ENCODE data around the gene SPDEF.

SPDEF gene

GRCh38 chr6:34544776-34545471 lies 11.2 kb downstream of the SPDEF start:
- no peak for DNase-seq (ENCODE audit: low spot score)

GRCh38 chr6:34544052-34544604 lies 12.0 kb downstream of the SPDEF start:
- no peak for DNase-seq (ENCODE audit: low spot score)

GRCh38 chr6:34543421-34543820 lies 12.7 kb downstream of the SPDEF start:
- DNase-seq (ENCODE audit: low spot score), result peak; percentile 41

- no peak for DNase-seq (ENCODE audit: low spot score)
These were observed 15.3 kb downstream of the SPDEF start for GRCh38 chr6:34540841-34541240.

GRCh38 chr6:34540222-34540621 lies 15.9 kb downstream of the SPDEF start:
- no peak for DNase-seq (ENCODE audit: low spot score)

GRCh38 chr6:34539181-34539580 lies 16.9 kb downstream of the SPDEF start:
- no peak for DNase-seq (ENCODE audit: low spot score)

- DNase-seq (ENCODE audit: low spot score), result no peak
These were observed 17.5 kb downstream of the SPDEF start for GRCh38 chr6:34538581-34538980.

- no peak for DNase-seq (ENCODE audit: low spot score)
These were observed 18.1 kb downstream of the SPDEF start for GRCh38 chr6:34537922-34538550.

- DNase-seq (ENCODE audit: low spot score), result no peak
These were observed 18.9 kb downstream of the SPDEF start for GRCh38 chr6:34536959-34537848.

- no peak for DNase-seq (ENCODE audit: low spot score)
These were observed 19.7 kb downstream of the SPDEF start for GRCh38 chr6:34536251-34536958.

GRCh38 chr6:34535646-34536045 lies 20.5 kb downstream of the SPDEF start:
- no peak for DNase-seq (ENCODE audit: low spot score)

- DNase-seq (ENCODE audit: low spot score), result no peak
These were observed 20.9 kb downstream of the SPDEF start for GRCh38 chr6:34535199-34535598.

- DNase-seq (ENCODE audit: low spot score), result no peak
These were observed 21.5 kb downstream of the SPDEF start for GRCh38 chr6:34534656-34535055.

- DNase-seq (ENCODE audit: low spot score), result no peak
These were observed 22.0 kb downstream of the SPDEF start for GRCh38 chr6:34534146-34534545.

GRCh38 chr6:34532230-34532629 lies 23.9 kb downstream of the SPDEF start:
- no peak for DNase-seq (ENCODE audit: low spot score)

- DNase-seq (ENCODE audit: low spot score), result peak; percentile 43
These were observed 24.4 kb downstream of the SPDEF start for GRCh38 chr6:34531580-34532201.

GRCh38 chr6:34530753-34531365 lies 25.3 kb downstream of the SPDEF start:
- no peak for DNase-seq (ENCODE audit: low spot score)

GRCh38 chr6:34529665-34530327 lies 26.3 kb downstream of the SPDEF start:
- DNase-seq (ENCODE audit: low spot score), result peak; percentile 23

- no peak for DNase-seq (ENCODE audit: low spot score)
These were observed 27.0 kb downstream of the SPDEF start for GRCh38 chr6:34528996-34529664.

Measured in kidney tubule cell (primary cell).